Lung microvascular endothelial cell (primary cell): ENCODE data around the gene GRM8. TPM values are rescaled to one million over a fixed set of nuclear protein-coding genes. Genes with fewer than 3 reads are reported as not detected.
"Not testable (repeated sequence)": the region's sequence is repeated elsewhere in the genome, so short reads cannot be mapped to it uniquely, and the experiment has no call there.

Experiments used
- DNase-seq, 2 donors: peaks; one replicate each; pipeline versions ENCODE4 v3.0.0 to v3.0.0-alpha.2; 2010; ENCODE audit warnings: low read depth in 2 of 2
- total RNA-seq: library from RNA; depleted of rRNA; stranded (reverse); fragments of >200 nt; gene quantifications from 2 replicates; pipeline ENCODE4 v1.2.1, GENCODE V29; 2014

The GRM8 gene
- total RNA-seq, 1 donor from 2014 or later, result not detected

- DNase-seq, result peak in 1 of 2 donors; percentile 87
Observed at GRCh38 chr7:126727930-126728391, 524.8 kb downstream of the GRM8 start.

GRCh38 chr7:126723966-126724544 is 528.7 kb downstream of the GRM8 start:
- peak in 1 of 2 donors; percentile 86 for DNase-seq

- DNase-seq, result no peak
Observed at GRCh38 chr7:126720232-126720631, 532.5 kb downstream of the GRM8 start.

GRCh38 chr7:126718419-126718818 is 534.3 kb downstream of the GRM8 start:
- no peak for DNase-seq

GRCh38 chr7:126716321-126716720 is 536.4 kb downstream of the GRM8 start:
- no peak for DNase-seq

GRCh38 chr7:126715076-126715475 is 537.7 kb downstream of the GRM8 start:
- no peak for DNase-seq

GRCh38 chr7:126702242-126703016 is 550.3 kb downstream of the GRM8 start:
- peak in 1 of 2 donors; percentile 22 for DNase-seq

GRCh38 chr7:126700807-126701604 is 551.7 kb downstream of the GRM8 start:
- peak; percentile 96 to 99 for DNase-seq

- DNase-seq, result no peak
Observed at GRCh38 chr7:126699707-126700106, 553.0 kb downstream of the GRM8 start.

- no peak for DNase-seq
Observed at GRCh38 chr7:126698909-126699308, 553.8 kb downstream of the GRM8 start.

- DNase-seq, result peak; percentile 45 to 52
Observed at GRCh38 chr7:126698446-126698845, 554.3 kb downstream of the GRM8 start.

GRCh38 chr7:126696256-126697038 is 556.3 kb downstream of the GRM8 start:
- no peak for DNase-seq

GRCh38 chr7:126690848-126691751 is 561.6 kb downstream of the GRM8 start:
- DNase-seq, result no peak

GRCh38 chr7:126690104-126690503 is 562.6 kb downstream of the GRM8 start:
- no peak for DNase-seq

- no peak for DNase-seq
Observed at GRCh38 chr7:126689037-126689436, 563.7 kb downstream of the GRM8 start.

GRCh38 chr7:126686474-126686873 is 566.3 kb downstream of the GRM8 start:
- DNase-seq, result no peak

GRCh38 chr7:126685596-126685995 is 567.1 kb downstream of the GRM8 start:
- DNase-seq, result no peak

GRCh38 chr7:126685018-126685573 is 567.6 kb downstream of the GRM8 start:
- DNase-seq, result no peak

- DNase-seq, result no peak
Observed at GRCh38 chr7:126682176-126682575, 570.6 kb downstream of the GRM8 start.

- DNase-seq, result not testable (repeated sequence)
Observed at GRCh38 chr7:126668762-126669161, 584.0 kb downstream of the GRM8 start.
